SHP77 (cell line): Measurements from ENCODE around the gene BMP8B.
"Not testable (repeated sequence)": the region's sequence is repeated elsewhere in the genome, so short reads cannot be mapped to it uniquely, and the experiment has no call there.

Experiments
- DNase-seq, 2 experiments: peaks; one replicate each; lab custom pipeline; 2025; lab: John Stamatoyannopoulos, UW

The BMP8B gene

DNA sequence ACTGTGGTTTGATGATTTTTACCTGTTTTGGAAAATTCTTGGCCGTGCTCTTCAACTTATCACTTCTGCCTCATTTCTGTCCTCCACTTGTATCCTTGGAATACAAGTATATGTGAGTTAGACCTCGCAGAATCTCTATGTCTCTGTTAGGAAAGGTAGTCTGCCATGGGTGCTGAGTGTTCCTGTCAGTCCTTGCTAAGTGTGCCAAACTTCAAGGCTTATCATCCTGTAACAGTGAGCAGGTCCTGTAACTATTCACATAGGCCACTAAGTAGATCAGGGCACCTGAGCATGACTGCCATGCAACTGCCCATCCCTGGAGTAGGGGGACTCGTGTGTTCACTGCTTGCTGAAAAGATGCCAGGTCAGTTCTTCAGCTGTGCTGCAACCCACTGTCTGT, 24.2 kb upstream of the BMP8B start:
- DNase-seq = no peak

- no peak for DNase-seq
These were observed 20.3 kb upstream of the BMP8B start for GRCh38 chr1:39808784-39809517.

DNA sequence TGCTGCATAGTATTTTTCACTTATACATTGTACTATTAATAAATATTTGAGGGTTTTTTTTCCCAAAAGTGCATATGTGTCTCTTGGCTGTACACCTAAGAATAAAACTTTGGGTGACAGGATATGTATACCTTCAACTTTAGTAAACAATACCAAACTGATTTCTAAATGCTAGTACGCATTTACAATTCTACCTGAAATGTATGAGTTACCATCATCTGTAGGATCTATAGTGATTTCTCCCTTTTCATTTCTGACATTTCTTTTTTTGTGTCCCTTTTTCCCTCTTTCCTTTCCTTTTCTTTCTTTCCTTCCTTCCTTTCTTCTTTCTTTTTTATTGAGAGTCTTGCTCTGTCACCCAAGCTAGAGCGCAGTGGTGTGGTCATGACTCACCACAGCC, 16.7 kb upstream of the BMP8B start:
- DNase-seq = no peak

- DNase-seq = no peak
These were observed 14.0 kb upstream of the BMP8B start for GRCh38 chr1:39802496-39803260.

DNA sequence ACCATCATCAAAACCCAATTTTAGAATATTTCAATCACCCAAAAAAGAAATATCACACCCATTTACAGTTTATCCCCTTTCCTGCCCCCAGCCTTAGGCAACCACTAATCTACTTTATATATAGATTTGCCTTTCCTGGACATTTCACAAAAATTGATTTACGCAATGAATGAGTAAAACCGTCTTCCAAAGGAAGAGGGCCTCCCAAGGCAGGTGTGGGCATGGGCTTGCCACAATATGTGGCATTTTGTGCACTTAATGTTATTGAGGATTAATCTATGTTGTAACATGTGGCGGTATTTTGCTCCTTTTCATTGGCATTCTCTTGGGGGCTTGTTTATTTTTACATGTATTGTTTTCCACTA, 11.8 kb upstream of the BMP8B start:
- no peak for DNase-seq

GRCh38 chr1:39799770-39800470, 11.3 kb upstream of the BMP8B start:
- DNase-seq = peak; percentile 39 to 66

DNA sequence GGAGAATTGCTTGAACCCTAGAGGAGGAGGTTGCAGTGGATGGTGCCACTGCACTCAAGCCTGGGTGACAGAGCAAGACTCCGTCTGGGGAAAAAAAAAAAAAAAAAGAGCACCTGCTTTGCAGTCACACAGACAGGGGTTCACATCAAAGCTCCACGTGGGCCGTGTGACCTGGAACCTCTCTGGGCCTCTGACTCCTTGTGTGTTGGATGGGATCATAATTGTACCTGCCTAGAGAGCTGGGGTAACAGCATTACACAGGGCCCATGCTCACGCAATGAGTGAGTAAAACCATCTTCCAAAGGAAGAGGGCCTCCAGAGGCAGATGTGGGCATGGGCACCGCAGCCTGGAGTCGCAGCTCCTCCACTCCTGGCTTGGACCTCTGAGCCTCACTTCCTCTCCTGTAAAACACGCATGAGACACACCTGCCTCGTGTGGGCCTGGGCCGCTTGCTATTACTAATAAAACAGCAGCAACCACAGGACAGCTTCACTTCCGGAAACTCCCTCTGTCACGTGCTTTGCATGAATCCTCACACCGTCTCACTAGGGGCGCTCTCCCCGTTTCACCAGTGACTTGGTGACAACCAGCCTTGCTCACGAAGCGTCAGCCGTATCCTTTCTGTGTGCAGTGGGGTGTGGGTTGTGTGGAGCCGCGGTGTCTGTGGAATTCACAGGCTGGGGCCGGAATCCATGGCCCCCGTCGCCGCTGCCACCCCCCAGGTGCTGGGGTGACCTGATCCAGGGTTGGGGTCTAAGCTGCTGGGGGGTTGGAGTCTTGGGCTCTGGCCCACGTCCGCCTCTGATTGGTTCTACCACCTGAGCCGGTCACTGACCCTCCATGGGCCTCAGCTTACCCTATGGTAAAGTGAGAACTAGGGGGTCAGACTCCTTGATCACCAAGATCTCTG, 10.4 kb upstream of the BMP8B start:
- peak; percentile 63 to 65 for DNase-seq

DNA sequence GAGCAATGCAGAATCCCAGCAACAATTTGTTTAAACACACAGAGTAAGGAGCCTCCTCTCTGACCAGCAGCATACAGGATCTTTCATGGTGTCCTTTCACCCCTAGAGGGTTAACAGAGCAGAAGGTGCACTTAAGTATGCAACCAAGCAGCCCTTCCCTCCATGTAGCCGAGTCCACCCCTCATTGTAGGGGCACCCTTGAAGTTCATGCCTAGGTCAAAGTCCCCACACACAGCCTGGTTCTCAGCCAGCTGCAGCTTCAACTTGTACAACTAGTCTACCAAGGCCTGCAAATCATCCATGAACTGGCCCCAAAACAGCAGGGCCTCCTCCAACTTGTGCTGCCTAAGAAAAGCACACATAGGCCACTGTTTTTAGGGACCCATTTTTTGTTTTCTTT, 7.0 kb upstream of the BMP8B start:
- DNase-seq = no peak

DNA sequence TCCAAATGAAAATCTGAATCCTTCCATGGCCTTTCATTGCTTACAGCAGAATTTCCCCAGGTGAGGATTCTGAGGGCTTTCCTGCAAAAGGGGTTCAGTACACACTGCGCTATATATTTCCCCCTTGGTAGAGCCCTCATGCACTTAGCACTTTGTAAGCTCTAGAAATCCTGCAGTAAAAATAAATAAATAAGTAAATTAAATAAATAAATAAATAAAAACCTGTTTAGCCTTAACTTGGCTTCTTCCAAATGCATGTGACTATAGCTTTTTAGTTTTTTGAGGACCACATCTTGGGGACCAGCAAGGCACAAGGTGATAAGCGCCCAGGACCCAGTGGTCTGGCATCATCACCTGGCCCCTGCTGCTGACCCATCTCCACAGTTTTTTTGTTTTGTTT, 3.2 kb upstream of the BMP8B start:
- DNase-seq = no peak

DNA sequence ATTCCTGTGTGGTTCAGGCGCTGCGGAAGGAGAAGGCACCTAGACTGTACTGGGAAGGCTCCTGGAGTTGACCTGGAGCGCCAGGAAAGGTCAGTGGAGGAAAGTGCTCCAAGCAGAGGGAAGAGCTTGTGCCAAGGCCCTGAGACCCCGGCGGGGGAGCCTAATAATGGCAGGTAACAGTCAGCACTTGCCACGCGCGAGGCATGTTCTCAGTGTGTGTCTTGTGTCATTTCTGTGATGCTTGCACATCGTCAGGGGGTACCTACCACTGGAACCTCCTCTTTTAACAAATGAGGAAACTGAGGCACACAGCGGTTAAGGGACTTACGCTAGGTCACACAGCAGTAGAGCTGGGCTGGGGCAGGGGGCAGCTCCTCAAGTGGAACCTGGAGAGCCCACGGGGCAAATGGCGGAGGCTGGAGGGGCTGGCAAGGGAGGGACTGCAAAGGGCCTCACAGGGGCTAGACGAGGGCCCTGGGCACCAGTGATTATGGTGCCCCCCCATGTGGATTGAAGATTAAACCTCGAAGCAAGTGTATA, 976 bp upstream of the BMP8B start:
- peak in 1 of 2 experiments; percentile 30 for DNase-seq

DNA sequence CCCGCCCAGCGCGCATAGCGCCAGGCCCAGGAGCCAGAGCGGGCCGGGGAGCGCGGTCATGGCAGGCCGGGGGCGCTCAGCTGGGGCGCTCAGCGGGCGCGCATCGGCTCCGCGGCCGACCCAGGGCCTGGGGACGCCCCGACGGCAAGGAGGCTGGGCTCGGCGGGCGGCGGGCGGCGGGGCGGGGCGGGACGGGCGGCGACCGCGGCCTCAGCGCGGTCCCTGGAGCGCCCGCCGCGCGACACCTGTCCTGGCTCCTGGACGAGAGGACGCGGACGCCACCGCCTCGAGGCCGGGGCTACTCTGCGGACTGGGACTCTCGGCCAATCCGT, 273 bp downstream of the BMP8B start:
- peak in 1 of 2 experiments; percentile 38 for DNase-seq

GRCh38 chr1:39787964-39788363, 701 bp downstream of the BMP8B start:
- not testable (repeated sequence) for DNase-seq

DNA sequence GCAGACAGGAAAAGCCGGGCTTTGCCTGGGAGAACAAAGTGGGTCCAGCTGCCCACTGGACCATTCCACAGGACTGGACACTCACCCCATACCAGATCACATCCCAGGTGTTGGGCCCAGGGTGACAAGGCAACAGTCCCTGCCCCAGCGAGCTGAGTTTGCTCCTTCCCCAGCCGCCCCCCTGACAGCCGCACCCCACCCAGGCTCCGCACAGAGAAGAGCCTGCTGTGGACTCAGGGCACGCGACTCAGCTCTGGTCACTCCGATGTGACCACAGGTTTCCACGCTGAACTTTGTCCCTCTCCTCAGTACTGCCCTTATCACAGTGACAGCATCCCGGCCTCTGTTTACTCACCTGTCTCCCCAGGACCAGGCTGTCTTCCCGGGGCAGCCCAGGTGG, 1.2 kb downstream of the BMP8B start:
- no peak for DNase-seq

DNA sequence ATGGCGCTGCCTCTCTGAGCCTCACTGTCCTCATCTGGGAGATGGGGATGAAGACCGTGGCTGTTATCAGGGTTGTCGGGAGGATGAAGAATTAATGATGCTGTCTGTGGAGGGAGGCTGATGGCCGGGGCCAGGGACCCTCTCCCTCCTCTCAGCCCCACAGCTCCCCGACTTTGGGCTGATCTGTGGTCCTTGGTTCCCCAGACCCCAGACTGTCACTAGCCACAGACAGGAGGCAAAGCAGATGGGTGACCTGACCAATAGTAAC, 1.6 kb downstream of the BMP8B start:
- not testable (repeated sequence) for DNase-seq

DNA sequence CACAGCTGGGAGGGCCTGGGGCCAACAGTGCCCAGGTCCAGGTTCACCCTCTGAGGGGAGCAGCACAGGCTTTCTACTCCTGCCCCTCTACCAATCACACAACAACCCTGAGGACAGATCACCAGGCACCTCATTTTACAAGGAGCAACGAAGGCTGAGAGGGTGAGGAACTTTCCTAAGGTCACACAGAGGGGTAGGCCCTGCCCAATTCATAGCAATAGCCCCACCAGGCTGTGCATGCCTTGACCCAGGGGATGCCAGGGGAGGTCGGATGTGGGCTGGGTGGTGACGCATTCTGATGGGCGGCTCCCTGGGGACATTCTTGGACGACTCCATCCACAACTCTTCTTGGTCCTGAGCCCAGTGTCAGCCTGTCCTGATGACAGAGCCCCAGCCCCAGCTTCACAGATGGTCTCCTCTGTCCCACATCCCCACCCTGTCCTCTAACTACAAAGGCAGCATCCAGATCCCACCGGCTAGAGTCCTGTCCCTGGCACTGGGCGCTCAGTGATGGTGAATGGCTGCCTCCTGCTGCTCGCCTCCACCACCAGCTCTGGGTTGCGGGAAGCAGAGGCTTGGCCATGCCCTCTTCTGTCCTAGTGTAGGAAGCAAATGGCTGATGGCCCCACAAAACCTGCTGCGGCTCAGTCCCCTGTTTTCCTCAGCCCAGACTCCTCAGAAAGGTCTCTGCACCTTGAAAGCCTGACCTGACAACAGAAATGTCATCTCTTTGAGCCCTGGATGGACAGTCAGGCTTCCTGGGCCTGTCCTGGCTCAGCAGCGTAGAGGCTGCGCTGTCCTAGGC, 2.2 kb downstream of the BMP8B start:
- not testable (repeated sequence) for DNase-seq

GRCh38 chr1:39782685-39783084, 6.0 kb downstream of the BMP8B start:
- not testable (repeated sequence) for DNase-seq

DNA sequence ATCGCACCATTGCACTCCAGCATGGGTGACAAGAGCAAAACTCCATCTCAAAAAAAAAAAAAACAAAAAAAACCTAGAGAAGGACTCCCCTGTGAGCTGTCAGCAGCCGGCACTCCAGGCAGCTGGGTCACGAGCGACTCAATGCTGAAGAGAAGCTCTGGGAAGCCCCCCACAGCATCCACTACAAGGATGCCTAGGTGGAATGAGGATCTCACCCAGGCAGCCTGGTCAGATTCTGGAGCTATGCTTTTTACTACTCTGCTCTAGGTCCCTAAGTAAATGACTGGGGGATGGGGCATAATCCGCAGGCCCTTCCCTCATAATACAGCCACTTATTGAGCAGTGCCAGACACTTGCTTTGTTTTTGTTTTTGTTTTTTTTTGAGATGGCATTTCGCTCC, 6.6 kb downstream of the BMP8B start:
- DNase-seq = no peak

DNA sequence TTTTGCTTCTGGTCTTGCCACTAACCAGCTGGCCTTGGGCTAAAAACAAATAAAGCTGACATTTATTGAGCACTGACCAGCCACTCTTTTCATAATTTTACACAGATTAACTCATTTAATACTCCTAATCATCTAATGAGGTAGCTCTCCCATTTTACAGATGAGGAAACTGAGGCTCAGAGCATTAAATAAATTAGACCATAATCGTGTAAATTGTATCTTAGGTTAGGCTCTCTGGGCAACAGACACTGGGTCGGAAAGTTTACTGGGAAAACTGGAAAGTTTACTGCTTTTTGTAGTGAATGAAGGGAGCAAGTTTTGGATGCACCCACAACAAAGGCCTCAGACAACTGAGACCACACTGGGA, 7.3 kb downstream of the BMP8B start:
- no peak for DNase-seq

GRCh38 chr1:39779821-39780220, 8.8 kb downstream of the BMP8B start:
- DNase-seq = no peak

- no peak for DNase-seq
These were observed 9.5 kb downstream of the BMP8B start for GRCh38 chr1:39779137-39779536.

- not testable (repeated sequence) for DNase-seq
These were observed 10.1 kb downstream of the BMP8B start for GRCh38 chr1:39778463-39779099.
